PFSK-1 (cell line): ENCODE results near the gene RASA3.

ENCODE experiments used
- POLR2AphosphoS5 ChIP-seq: IDR thresholded peaks from 2 replicates; pipeline ENCODE4 v1.6.1; 2012; ENCODE audit warnings: low read depth, mild to moderate bottlenecking, control low read depth, low read length, moderate library complexity
- REST ChIP-seq, 2 experiments: IDR thresholded peaks; 2 replicates each; pipeline versions ENCODE4 v1.6.1 to v1.8.0; 2011 to 2012; ENCODE audit warnings: low read depth in 2 of 2, low read length in 2 of 2, control low read depth in 1 of 2, inconsistent platforms in 1 of 2, mild to moderate bottlenecking in 1 of 2, moderate library complexity in 1 of 2; ENCODE audit not compliant: insufficient read depth in 1 of 2
- SIN3A ChIP-seq: IDR thresholded peaks from 2 replicates; pipeline ENCODE4 v1.6.1; 2012; ENCODE audit warnings: mild to moderate bottlenecking, low read length, moderate library complexity, borderline replicate concordance; ENCODE audit not compliant: insufficient read depth

DNA sequence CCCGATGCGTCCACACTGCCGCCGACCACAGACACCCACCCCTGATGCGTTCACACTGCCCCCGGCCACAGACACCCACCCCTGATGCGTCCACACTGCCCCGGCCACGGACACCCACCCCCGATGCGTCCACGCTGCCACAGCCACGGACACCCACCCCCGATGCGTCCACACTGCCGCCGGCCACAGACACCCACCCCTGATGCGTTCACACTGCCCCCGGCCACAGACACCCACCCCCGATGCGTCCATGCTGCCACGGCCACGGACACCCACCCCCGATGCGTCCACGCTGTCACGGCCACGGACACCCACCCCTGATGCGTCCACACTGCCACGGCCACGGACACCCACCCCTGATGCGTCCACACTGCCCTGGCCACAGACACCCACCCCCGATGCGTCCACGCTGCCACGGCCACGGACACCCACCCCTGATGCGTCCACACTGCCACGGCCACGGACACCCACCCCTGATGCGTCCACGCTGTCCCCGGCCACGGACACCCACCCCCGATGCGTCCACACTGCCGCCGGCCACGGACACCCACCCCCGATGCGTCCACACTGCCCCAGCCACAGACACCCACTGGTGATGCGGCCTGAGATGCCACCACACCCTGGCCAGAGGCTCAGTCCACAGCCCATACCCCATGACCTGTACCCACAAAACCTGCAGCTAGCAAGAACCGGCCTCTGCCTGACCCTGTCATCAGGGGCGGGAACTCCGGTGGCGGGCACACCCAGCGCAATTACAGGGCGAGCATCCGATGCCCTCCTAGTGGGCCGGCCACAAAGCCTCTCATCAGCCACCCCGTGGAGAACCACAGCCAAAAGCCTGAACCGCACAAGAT is 28.4 kb downstream of the RASA3 start:
- TF ChIP-seq REST (IDR thresholded peaks at IDR 0.05; ENCODE audit: insufficient read depth in 1 of 2, low read depth in 2 of 2, low read length in 2 of 2), result no peak
- TF ChIP-seq POLR2AphosphoS5, result no peak
- no peak for TF ChIP-seq SIN3A
